ENCODE data around the gene DCAF11. TPM values are rescaled to one million over a fixed set of nuclear protein-coding genes. Genes with fewer than 3 reads are reported as not detected.

The DCAF11 gene
- total RNA-seq, 1 donor from 2014 or later: 26.9 TPM

- Histone ChIP-seq H3K79me2 (ENCODE audit: insufficient read depth, low read length) (no peaks in the 10 kb centered on the region), H3K27me3 (ENCODE audit: insufficient read depth, low read length) (no peaks in the 10 kb centered on the region), H3K9me3 (ENCODE audit: insufficient read depth, low read depth, low read length) (no peaks in the 10 kb centered on the region), H3K4me3 (ENCODE audit: insufficient read depth, low read depth, low read length) (no peak within 1 kb of the TSS), H4K20me1 (ENCODE audit: insufficient read depth, low read length) (no peaks in the 10 kb centered on the region), H3K4me2 (ENCODE audit: low read length) (no peak within 1 kb of the TSS), H3K36me3 (ENCODE audit: insufficient read depth, low read length) (no peaks in the 10 kb centered on the region), H3K9ac (ENCODE audit: low read length) (no peak within 1 kb of the TSS), H3K4me1 (ENCODE audit: insufficient read depth, low read length) (peaks cover 2% of the 10 kb centered on the region), H3K27ac (ENCODE audit: low read depth, low read length) (no peak within 1 kb of the TSS), H2AFZ (ENCODE audit: low read depth, low read length) (no peak within 1 kb of the TSS)
- Mint-ChIP-seq H3K36me3 (ENCODE audit: low read depth, unreplicated experiment) (no peaks in the 10 kb centered on the region), H3K27ac (ENCODE audit: unreplicated experiment) (no peak within 1 kb of the TSS), H3K4me3 (ENCODE audit: unreplicated experiment) (no peak within 1 kb of the TSS), H3K27me3 (ENCODE audit: low read depth, unreplicated experiment) (peaks cover 8% of the 10 kb centered on the region), H3K9me3 (ENCODE audit: unreplicated experiment) (no peaks in the 10 kb centered on the region), H3K4me1 (ENCODE audit: low read depth, unreplicated experiment) (peaks cover 2% of the 10 kb centered on the region)
- DNase-seq (ENCODE audit: low read depth) (no peak), FAIRE-seq (no peak)
- TF ChIP-seq EZH2 (IDR thresholded peaks at IDR 0.05; ENCODE audit: insufficient read depth, low read length): no peak
- no peak for TF ChIP-seq CTCF (IDR thresholded peaks at IDR 0.05; ENCODE audit: insufficient read depth, low read depth, low read length)
Observed at GRCh38 chr14:24130380-24130716, 15.8 kb downstream of the DCAF11 start, which contains the start of gene FITM1. Gene FITM1, plus strand, starts transcription at chr14:24130659. Its CDS starts 905 bp downstream, at chr14:24131564.

- Mint-ChIP-seq H3K4me1 (ENCODE audit: low read depth, unreplicated experiment) (peaks cover 2% of the 10 kb centered on the region), H3K27ac (ENCODE audit: unreplicated experiment) (no peak overlapping the region), H3K4me3 (ENCODE audit: unreplicated experiment) (no peak overlapping the region), H3K36me3 (ENCODE audit: low read depth, unreplicated experiment) (no peaks in the 10 kb centered on the region), H3K9me3 (ENCODE audit: unreplicated experiment) (no peaks in the 10 kb centered on the region), H3K27me3 (ENCODE audit: low read depth, unreplicated experiment) (peaks cover 8% of the 10 kb centered on the region)
- DNase-seq (ENCODE audit: low read depth) (no peak), FAIRE-seq (no peak)
- no peak overlapping the region for H3K4me2 ChIP-seq (ENCODE audit: low read length)
- no peaks in the 10 kb centered on the region for H3K27me3 ChIP-seq (ENCODE audit: insufficient read depth, low read length)
- no peaks in the 10 kb centered on the region for H3K9me3 ChIP-seq (ENCODE audit: insufficient read depth, low read depth, low read length)
- H2AFZ ChIP-seq (ENCODE audit: low read depth, low read length): no peak overlapping the region
- H3K9ac ChIP-seq (ENCODE audit: low read length): no peak overlapping the region
- no peak overlapping the region for H3K4me3 ChIP-seq (ENCODE audit: insufficient read depth, low read depth, low read length)
- no peak for TF ChIP-seq EZH2 (IDR thresholded peaks at IDR 0.05; ENCODE audit: insufficient read depth, low read length)
- H3K4me1 ChIP-seq (ENCODE audit: insufficient read depth, low read length): peaks cover 3% of the 10 kb centered on the region
- H4K20me1 ChIP-seq (ENCODE audit: insufficient read depth, low read length): no peaks in the 10 kb centered on the region
- H3K27ac ChIP-seq (ENCODE audit: low read depth, low read length): no peak overlapping the region
- no peaks in the 10 kb centered on the region for H3K79me2 ChIP-seq (ENCODE audit: insufficient read depth, low read length)
- no peaks in the 10 kb centered on the region for H3K36me3 ChIP-seq (ENCODE audit: insufficient read depth, low read length)
Observed at GRCh38 chr14:24130717-24131548, 16.4 kb downstream of the DCAF11 start.

- peaks cover 1% of the 10 kb centered on the region for H3K36me3 Mint-ChIP-seq (ENCODE audit: low read depth, unreplicated experiment)
- H3K9ac ChIP-seq (ENCODE audit: low read length): no peak overlapping the region
- FAIRE-seq (no peak), DNase-seq (ENCODE audit: low read depth) (no peak)
- no peaks in the 10 kb centered on the region for H3K9me3 Mint-ChIP-seq (ENCODE audit: unreplicated experiment)
- H3K4me1 ChIP-seq (ENCODE audit: insufficient read depth, low read length): peaks cover 6% of the 10 kb centered on the region
- peaks cover 8% of the 10 kb centered on the region for H3K27me3 Mint-ChIP-seq (ENCODE audit: low read depth, unreplicated experiment)
- no peaks in the 10 kb centered on the region for H4K20me1 ChIP-seq (ENCODE audit: insufficient read depth, low read length)
- H3K4me2 ChIP-seq (ENCODE audit: low read length): no peak overlapping the region
- peaks cover 6% of the 10 kb centered on the region for H3K79me2 ChIP-seq (ENCODE audit: insufficient read depth, low read length)
- H3K4me1 Mint-ChIP-seq (ENCODE audit: low read depth, unreplicated experiment): peaks cover 4% of the 10 kb centered on the region
- no peak overlapping the region for H3K4me3 ChIP-seq (ENCODE audit: insufficient read depth, low read depth, low read length)
- TF ChIP-seq EZH2 (IDR thresholded peaks at IDR 0.05; ENCODE audit: insufficient read depth, low read length) (no peak), CTCF (IDR thresholded peaks at IDR 0.05; ENCODE audit: insufficient read depth, low read depth, low read length) (no peak)
- H3K27ac ChIP-seq (ENCODE audit: low read depth, low read length): no peak overlapping the region
- H3K27me3 ChIP-seq (ENCODE audit: insufficient read depth, low read length): no peaks in the 10 kb centered on the region
- H2AFZ ChIP-seq (ENCODE audit: low read depth, low read length): no peak overlapping the region
- H3K4me3 Mint-ChIP-seq (ENCODE audit: unreplicated experiment): no peak overlapping the region
- no peak overlapping the region for H3K27ac Mint-ChIP-seq (ENCODE audit: unreplicated experiment)
- H3K9me3 ChIP-seq (ENCODE audit: insufficient read depth, low read depth, low read length): no peaks in the 10 kb centered on the region
- H3K36me3 ChIP-seq (ENCODE audit: insufficient read depth, low read length): no peaks in the 10 kb centered on the region
Observed at GRCh38 chr14:24131549-24131966, 17.0 kb downstream of the DCAF11 start.

All from astrocyte (in vitro differentiated cells and primary cell).